Neural crest cell (in vitro differentiated cells): ENCODE results near the gene C1QL1. TPM values are rescaled to one million over a fixed set of nuclear protein-coding genes. Genes with fewer than 3 reads are reported as not detected.

ENCODE experiments used
- DNase-seq: peaks from one replicate; pipeline ENCODE4 v3.0.0; 2021; ENCODE audit warnings: low read depth, mixed read lengths, low spot score
- H3K27ac Mint-ChIP-seq: one replicate; pipeline ENCODE4 v1.8.0; 2021; ENCODE audit warnings: mild to moderate bottlenecking, mixed read lengths; ENCODE audit not compliant: unreplicated experiment
- H3K27me3 Mint-ChIP-seq: 2 replicates; pipeline ENCODE4 v1.8.0; 2021; ENCODE audit warnings: low read depth, mild to moderate bottlenecking, mixed read lengths
- H3K36me3 Mint-ChIP-seq: 2 replicates; pipeline ENCODE4 v1.8.0; 2021; ENCODE audit warnings: low read depth, mild to moderate bottlenecking, mixed read lengths
- H3K4me1 Mint-ChIP-seq: 2 replicates; pipeline ENCODE4 v1.8.0; 2021; ENCODE audit warnings: mixed read lengths
- H3K4me3 Mint-ChIP-seq: one replicate; pipeline ENCODE4 v1.8.0; 2021; ENCODE audit warnings: mild to moderate bottlenecking, mixed read lengths
- H3K9me3 Mint-ChIP-seq: 2 replicates; pipeline ENCODE4 v1.8.0; 2021; ENCODE audit warnings: mixed read lengths
- total RNA-seq: library from RNA; stranded (reverse); gene quantifications from 2 replicates; pipeline ENCODE4 v1.2.1, GENCODE V29; 2021
- TF ChIP-seq, protein P1 (sequence below): fragments of 200-600 bp; sonication (generic); conservative IDR thresholded peaks from 2 replicates; pipeline ENCODE4 v1.5.0; 2021; ENCODE audit warnings: antibody characterized with exemption, mild to moderate bottlenecking

C1QL1 gene
- total RNA-seq, 1 donor from 2014 or later = 7.7 TPM

DNA sequence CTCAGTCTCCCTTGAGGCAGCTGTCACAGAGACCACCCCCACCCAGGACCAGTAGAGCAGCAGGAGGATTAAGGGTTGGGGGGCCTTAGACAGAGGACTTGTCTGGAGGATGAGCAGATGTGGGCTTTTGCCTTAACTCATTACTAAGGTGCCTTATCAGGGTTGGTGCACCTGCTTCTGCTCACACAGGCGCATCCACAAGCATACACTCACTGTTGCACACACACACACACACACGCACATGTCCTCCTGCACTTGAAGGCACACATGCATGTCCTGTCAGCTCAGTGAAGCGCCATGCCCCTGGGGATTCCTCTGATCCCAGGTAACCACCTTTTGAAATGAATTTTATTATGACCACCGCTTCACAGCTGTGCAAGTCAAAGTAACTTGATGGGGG, 54.0 kb downstream of the C1QL1 start:
- Mint-ChIP-seq H3K9me3 (no peaks in the 10 kb centered on the region), H3K4me1 (peaks cover 26% of the 10 kb centered on the region), H3K36me3 (no peaks in the 10 kb centered on the region), H3K27ac (no peak overlapping the region), H3K27me3 (peaks cover 24% of the 10 kb centered on the region), H3K4me3 (no peak overlapping the region)
- DNase-seq = no peak
- TF ChIP-seq, protein P1, sequence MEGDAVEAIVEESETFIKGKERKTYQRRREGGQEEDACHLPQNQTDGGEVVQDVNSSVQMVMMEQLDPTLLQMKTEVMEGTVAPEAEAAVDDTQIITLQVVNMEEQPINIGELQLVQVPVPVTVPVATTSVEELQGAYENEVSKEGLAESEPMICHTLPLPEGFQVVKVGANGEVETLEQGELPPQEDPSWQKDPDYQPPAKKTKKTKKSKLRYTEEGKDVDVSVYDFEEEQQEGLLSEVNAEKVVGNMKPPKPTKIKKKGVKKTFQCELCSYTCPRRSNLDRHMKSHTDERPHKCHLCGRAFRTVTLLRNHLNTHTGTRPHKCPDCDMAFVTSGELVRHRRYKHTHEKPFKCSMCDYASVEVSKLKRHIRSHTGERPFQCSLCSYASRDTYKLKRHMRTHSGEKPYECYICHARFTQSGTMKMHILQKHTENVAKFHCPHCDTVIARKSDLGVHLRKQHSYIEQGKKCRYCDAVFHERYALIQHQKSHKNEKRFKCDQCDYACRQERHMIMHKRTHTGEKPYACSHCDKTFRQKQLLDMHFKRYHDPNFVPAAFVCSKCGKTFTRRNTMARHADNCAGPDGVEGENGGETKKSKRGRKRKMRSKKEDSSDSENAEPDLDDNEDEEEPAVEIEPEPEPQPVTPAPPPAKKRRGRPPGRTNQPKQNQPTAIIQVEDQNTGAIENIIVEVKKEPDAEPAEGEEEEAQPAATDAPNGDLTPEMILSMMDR = no peak

DNA sequence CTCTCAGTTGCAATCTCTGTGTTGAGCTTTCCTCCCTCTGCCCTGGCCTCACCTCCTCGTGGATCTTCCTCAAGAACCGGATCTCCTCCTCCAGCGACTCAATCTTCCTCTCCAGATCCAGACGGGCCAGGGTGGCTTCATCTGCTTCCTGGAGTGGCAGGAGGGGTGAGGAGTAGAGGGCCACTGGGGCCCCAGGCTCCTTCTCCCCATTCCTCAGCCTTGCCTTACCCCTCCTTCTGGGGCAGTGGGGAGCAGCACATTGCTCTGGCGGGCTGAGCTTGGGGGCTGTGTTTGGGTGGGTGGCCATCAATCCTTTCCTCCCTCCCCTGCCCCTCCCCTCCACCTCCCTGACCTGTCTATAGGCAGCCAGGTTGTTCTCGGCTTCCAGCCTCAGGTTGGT, 54.4 kb downstream of the C1QL1 start:
- Mint-ChIP-seq H3K36me3 (no peaks in the 10 kb centered on the region), H3K4me1 (peaks cover 26% of the 10 kb centered on the region), H3K4me3 (no peak overlapping the region), H3K9me3 (no peaks in the 10 kb centered on the region), H3K27me3 (peaks cover 24% of the 10 kb centered on the region), H3K27ac (peak overlapping the region; percentile 78)
- no peak for DNase-seq
- TF ChIP-seq, protein P1 = no peak

DNA sequence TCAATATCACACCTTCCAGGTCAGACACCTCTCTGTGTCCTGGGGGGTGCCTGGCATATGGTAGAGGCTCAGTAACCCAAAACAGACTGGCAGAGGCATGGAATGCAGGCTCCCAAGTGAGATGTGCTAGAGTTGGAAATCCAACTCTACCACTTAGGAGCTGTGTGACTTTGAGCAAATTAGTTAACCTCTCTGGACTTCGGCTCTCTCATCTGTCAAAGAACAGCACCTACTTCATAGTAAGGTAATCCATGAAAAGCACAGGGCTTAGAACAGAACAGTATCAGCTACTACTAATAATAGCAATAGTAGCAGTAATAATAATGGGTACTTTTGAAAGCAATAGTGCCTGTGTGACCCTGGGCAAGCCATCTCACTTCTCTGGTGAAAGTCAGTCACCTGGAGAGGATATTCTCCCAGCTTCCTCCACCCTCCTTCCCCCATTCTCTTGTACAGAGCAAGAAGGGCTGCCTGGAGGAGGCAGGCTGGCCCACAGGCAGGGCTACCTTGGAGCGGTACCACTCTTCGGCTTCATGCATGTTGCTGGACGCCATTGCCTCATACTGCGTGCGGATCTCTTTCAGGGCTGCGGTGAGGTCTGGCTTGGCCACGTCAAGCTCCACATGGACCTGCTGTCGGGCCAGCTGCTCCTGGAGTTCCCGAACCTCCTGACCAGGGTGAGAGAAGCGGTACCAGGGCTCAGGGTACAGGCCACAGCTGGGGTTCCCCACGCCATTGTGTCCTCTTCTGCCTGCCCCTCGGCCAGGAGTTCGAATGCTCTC, 55.1 kb downstream of the C1QL1 start:
- TF ChIP-seq, protein P1 = no peak
- Mint-ChIP-seq H3K4me1 (peaks cover 26% of the 10 kb centered on the region), H3K27me3 (peaks cover 24% of the 10 kb centered on the region), H3K36me3 (no peaks in the 10 kb centered on the region), H3K9me3 (no peaks in the 10 kb centered on the region), H3K4me3 (peak overlapping the region; percentile 56), H3K27ac (no peak overlapping the region)
- no peak for DNase-seq

DNA sequence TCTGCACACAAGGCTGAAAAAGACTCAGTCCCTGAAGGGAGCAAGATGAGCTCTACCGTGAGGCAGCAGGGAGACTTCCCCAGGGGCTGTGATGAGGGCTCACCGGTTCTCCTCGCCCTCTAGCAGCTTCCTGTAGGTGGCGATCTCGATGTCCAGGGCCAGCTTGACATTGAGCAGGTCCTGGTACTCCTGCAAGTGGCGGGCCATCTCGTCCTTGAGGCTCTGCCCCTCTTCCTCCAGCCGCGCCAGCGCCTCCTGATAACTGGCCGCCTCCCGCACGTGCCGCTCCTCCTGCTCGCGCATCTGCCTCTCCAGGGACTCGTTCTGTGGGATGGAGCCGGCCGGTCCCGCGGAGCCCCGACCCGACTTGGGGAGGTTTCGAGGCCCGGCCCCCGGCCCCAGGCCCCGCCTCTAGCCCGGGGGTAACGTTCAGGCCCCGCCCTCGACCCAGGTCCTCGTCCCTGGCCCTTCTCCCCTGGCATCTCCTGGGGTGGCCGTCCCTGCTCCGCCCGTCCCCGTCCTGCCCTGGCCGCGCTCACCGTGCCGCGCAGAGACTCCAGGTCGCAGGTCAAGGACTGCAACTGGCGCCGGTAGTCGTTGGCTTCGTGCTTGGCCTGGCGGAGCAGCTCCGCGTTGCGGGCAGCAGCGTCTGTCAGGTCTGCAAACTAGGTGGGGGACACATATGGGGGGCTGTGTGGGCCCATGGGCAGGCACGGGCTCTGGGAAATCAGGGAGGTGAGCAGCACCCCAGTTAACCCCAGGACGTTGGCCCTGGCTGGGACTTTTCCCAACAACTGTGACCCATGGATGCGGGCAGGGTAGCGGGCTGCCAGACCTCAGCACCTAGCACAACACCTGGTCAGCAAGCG, 56.7 kb downstream of the C1QL1 start:
- H3K27me3 Mint-ChIP-seq = peaks cover 24% of the 10 kb centered on the region
- H3K4me3 Mint-ChIP-seq = peak overlapping the region; percentile 15
- peaks cover 24% of the 10 kb centered on the region for H3K4me1 Mint-ChIP-seq
- no peak overlapping the region for H3K27ac Mint-ChIP-seq
- TF ChIP-seq, protein P1 = peak; percentile 68
- no peaks in the 10 kb centered on the region for H3K36me3 Mint-ChIP-seq
- no peaks in the 10 kb centered on the region for H3K9me3 Mint-ChIP-seq
- peak; percentile 65 for DNase-seq

DNA sequence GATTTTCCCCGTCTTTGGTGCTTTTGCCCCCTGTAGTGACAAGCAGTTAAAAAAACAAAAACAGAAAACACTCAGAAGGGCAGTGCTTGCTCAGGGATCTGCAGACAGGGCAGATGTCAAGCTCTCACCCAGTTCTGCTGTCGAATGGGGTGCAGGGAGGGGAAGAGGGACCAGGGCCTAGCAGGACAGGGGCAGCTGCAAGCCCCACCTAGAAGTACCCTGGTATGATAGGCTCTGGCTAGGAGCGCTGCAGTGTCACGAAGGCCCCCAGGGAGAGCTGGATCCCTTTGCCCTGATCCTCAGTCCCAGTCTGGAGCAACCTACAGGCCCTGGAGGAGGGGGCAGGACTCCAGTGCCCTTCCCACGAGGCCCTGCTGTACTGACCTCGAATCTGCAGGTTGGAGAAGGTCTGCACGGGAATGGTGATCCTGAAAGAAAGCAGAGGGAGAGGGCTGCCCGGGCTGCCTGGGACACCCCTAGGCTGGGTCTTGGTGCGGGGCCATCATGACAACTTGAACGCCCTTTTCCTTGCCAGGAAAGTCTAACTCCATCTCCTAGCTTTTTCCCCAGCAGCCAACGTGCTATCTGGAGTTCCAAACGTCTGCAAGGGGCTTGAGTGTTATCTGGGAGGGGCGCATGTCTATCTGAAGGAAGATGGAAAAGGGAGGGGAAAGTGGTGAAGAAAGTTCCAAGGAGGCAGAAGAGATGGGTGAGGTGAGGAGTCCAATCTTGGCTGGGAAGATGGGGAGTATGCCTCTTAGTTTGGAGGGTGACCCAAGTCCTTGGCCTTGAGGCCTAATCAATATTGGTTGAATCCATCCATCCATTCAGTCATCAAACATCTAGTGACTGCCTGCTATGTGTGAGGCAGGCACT, 57.6 kb downstream of the C1QL1 start:
- TF ChIP-seq, protein P1 = no peak
- H3K9me3 Mint-ChIP-seq = no peaks in the 10 kb centered on the region
- no peak overlapping the region for H3K27ac Mint-ChIP-seq
- peaks cover 22% of the 10 kb centered on the region for H3K4me1 Mint-ChIP-seq
- H3K27me3 Mint-ChIP-seq = peaks cover 24% of the 10 kb centered on the region
- DNase-seq = no peak
- no peak overlapping the region for H3K4me3 Mint-ChIP-seq
- no peaks in the 10 kb centered on the region for H3K36me3 Mint-ChIP-seq
